ENCODE data around the gene PLEKHG5.

PLEKHG5 gene

DNA sequence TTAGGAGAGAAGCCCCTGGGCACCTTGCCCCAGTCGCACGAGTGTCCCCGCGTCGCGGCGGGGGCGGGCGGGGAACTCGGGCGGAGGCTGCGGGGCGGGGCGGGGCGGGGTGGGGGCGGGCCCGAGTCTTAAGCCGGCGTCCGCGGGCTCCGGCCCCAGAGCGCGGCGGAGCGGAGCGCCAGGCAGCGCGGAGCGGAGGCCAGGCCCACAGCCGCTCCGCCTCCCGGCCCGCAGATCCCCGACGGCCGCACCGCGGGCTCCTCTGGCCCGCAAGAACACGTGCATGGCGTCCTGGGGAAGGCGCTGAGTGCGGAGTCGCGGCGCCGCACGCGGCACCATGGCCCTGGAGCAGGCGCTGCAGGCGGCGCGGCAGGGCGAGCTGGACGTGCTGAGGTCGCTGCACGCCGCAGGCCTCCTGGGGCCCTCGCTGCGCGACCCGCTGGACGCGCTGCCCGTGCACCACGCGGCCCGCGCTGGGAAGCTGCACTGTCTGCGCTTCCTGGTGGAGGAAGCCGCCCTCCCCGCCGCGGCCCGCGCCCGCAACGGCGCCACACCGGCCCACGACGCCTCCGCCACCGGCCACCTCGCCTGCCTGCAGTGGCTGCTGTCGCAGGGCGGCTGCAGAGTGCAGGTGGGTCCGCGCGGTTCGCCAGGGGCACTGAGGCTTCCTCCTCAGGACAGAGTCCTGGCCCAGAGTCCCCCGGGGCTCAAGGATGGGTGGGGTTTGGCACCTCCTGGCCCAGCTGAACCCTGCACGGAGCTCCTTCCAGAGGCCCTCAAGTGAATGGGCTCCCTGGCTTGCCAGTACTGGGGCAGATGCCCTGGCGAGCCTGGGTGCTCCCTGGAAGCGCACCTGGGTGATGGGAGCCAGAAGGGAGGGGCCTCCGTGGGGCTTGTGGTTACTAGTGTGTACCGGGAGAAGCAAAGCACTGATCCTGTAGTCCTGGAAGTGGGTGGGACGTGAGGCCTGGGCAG, 66.6 kb downstream of the PLEKHG5 start, which contains the start of gene ESPN:
Gene ESPN (plus strand): TSS at position 158 of the 975 bp plus-strand sequence. CDS start 180 bp downstream, at position 338.
- no peak for DNase-seq

DNA sequence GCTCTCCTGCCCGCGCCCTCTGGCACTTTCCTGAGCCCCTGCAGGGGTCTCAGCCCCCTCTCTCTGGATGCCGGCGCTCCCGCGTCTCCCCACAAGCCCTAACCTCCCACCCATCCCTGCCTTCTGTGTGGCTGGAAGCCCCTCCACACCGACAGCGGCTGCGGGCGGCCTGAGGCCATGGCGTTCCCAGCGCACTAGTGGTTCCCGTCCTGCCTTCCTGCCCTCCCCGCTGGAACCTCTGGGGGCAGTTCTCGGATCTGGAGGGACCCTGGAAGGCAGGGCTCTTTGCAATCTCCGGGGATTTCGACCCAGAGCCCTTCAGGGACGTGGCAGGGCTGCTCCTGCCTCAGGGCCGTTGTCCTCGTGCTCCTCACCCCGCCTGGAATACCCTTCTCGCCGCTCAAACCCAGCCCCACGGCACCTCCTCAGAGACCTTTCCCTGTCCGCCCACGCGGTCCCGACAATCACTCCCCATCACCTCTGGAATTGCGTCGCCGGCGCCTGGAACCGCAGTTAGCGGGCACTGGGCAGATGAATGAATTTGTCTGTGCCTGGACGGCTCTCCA, 67.4 kb downstream of the PLEKHG5 start:
- no peak for DNase-seq

DNA sequence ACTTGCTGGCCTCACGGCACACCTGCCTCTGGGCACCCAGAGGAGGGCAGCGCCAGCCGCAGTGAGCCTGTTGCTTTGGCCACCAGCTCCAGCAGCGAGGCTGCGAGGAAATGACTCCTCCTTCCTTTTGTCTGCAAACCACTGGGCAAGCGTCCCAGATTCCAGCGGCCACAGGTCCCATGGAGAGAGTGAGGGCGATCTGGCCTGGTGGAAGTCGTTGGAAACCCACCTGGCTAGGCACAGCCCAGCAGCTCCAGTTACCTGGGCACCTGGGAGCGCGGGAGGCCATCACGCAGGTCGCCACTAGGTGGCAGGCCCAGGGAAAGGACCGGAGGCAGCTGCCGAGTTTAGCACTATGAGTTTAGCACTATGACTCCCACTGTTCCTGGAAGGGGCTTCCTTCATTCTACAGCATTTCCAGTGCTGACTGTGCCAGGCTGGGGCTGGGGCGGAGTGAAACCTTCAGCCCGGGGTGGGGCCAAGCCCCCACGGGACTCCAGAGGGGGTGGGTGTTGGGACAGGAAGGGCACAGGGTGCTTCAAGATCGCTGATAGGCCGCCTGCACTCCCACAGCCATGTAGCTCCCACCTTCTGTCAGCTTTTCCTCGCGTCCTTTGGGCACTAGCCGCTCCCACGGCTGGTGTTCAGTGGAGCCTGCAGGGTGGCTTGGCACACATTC, 68.0 kb downstream of the PLEKHG5 start:
- peak; percentile 91 for DNase-seq

DNA sequence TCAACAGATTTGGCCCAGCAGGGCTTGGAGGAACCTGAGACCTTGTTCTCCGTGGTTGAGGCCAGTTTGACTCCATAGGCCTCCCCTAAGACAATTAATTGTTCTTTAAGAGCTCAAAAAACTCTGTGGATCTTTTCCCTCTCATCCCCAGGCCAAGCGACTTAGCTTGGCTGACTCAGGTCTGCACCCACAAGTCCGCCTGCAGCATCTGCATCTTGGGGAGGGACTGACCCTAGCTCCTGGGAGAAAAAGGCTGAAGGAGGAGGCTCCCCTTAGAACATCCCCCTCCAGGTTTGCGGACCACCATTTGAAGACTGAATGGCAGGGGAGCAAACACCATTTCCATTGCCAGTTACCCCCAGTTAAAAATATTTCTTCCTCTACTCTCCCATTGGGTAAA, 70.2 kb downstream of the PLEKHG5 start:
- DNase-seq: no peak

DNA sequence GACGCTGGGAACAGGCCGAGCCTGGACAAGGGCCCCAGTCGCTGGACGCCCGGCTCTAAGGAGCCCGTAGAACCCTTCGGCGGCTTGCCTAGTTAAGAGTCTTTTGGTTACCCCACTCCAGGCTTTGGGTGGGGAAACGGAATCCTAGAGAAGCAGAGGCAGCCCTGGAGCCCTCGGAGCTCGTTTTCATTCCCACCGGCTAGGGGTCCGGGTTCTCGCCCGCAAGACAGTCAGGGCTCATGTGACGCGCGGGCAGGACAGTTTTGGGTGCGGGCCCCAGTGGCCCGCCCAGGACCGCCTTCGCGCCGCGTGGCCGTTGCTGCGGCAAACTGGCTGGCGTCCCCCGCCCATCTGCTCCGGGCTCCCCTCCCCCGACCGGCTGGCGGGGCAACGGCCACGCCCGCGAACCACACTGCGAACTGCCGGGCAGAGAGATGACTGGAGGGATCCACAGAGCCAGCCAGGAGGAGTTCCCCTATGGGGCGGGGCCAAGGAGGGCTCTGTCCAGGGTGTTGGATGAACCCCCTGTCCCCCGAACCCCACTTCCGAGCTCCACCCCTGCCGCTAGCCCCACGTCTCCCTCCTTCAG, 70.9 kb downstream of the PLEKHG5 start:
- no peak for DNase-seq

DNA sequence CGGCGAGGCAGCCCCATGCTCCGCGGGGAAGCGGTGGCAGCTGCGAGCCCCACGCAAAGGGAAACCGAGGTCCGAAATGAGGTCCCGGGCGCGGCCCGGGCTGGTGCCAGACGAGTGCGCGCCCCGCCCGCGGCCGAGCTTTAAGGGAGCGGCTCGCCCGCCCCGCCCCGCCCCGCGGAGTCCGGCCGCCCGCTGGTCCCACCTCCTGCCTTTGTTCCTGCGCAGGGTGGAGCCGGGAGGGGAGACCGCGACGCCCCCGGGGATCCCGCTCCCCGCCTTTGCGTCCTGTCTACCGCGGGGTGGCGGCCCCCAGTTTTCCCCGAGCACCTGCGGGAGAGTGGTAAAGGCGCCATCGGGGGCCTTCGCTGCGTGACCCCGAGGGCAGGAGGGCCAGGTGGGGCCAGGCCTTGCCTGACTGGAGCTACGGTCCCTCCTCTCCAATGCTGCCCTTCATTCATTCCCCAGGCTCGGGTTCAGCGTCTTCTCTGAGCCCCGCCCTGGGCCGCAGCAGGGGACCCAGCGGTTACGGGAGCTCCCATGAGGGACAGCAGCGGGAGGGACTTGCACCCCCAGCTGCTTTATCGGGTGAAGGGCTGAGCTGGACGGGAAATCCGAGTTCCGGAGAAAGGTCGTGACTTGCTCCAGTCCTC, 71.5 kb downstream of the PLEKHG5 start, which contains the start of gene HES2:
Gene HES2 (minus strand): TSS at position 116 of the 650 bp plus-strand sequence. CDS start 99 bp downstream, at position 17.
- peak; percentile 66 for DNase-seq

DNA sequence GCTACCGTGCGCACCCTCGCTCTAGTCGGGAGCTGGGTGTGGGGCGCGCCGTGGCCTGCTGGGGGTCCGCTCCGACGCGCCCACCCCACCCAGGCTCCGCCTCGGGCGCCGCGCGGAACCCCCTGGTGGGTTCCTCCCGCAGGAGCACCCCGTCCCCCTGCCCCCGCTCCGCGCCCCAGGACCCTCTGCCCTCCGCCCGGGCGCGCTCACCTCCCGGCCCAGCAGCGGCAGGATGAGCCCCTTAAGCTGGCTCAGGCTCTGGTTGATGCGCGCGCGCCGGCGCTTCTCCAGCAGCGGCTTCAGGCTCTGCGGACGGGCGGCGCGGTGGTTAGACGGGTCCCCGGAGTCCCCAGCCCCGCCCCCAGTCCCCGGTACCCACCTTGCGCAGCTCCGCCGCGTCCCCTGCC, 72.1 kb downstream of the PLEKHG5 start:
- DNase-seq: no peak

DNA sequence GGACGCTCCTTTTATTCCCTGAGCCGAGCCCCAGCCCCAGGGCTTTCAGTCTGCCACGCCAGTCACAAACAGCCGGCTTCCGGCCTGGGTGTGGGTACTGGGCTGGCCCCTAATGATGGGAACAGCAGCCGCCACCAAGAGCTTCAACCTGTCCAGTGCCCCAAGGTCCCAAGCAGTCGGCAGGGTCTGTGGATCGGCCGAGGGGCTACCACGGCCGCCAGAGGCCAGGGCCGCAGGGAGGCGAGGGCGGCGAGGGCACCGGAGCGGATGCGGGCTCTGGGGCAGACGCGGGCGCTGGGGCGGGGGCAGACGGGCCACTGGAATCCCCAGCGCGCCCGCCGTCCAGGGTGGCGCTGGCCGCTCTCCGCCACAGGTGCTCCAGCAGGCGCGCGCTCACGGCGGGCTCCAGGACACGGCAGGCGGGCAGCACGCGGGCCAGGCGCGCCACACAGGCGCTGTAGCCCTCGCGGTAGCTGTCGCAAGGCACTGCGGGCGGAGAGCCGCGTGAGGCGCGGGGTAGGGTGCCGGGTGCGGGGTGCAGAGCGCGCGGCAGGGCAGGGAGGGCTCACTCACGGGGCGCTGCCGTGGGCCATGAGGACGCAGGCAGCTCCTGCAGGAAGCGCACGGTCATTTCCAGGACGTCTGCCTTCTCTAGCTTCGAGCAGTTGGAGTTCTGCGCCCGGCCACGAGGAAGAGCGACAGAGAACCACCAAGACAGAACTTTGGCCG, 72.6 kb downstream of the PLEKHG5 start:
- no peak for DNase-seq

DNA sequence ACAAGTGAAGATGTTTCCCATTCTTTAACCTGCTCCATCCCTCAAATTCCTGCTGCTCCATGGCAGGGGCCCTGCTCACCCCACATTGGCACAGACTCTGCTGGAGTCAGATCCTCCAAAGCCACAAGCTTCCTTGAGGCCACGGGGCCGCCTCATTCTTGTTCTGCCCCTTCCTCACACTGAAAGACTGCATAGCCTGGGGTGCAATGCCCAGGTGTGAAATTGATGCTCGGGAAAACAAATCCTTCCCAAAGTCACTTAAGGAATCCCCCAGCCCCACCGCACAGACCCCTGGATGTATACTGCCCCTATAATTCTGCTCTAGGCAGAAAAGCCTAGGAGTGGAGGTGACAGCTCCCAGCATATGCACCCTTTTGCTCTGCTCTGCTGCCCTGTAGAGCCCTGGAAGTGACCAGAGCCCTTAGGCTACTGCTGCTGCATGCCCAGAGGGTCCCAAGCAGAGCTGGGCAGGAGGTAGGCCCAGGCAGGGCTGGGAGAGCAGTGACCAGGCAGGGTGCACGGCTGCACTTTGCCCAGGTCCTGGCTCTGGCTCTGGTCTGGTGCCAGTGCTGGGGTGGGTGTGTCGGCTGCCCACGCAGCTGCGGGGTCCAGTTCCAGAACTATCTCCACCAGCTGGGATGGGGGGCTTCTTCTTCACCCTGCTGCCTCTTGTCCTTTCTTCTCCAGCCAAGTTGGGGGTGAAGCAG, 73.4 kb downstream of the PLEKHG5 start:
- DNase-seq: no peak

Measured in activated effector memory CD4-positive, alpha-beta T cell treated with anti-CD3 and anti-CD28 coated beads, Interleukin-2, amount 50 U/mL, for 16 hours (primary cell).